Thymus (tissue), 11 donors: ENCODE measurements around the gene UVSSA. TPM values are rescaled to one million over a fixed set of nuclear protein-coding genes. Genes with fewer than 3 reads are reported as not detected.

ENCODE experiments used
- DNase-seq, 9 donors: peaks; one replicate each; pipeline ENCODE4 v3.0.0-alpha.2; 2013; ENCODE audit warnings: low spot score in 9 of 9, low read depth in 6 of 9, missing footprints in 1 of 9
- H3K27ac ChIP-seq, 2 donors: one replicate each; pipeline ENCODE4 v1.5.1; 2013; ENCODE audit warnings: control low read depth in 1 of 2, low read depth in 1 of 2, low read length in 1 of 2, mild to moderate bottlenecking in 1 of 2, moderate library complexity in 1 of 2
- H3K27me3 ChIP-seq, 2 donors: one replicate each; pipeline ENCODE4 v1.5.1; 2013; ENCODE audit warnings: low read length in 1 of 2; ENCODE audit not compliant: control insufficient read depth in 2 of 2, insufficient read depth in 1 of 2
- H3K36me3 ChIP-seq, 2 donors: one replicate each; pipeline ENCODE4 v1.5.1; 2013; ENCODE audit warnings: low read length in 1 of 2, mild to moderate bottlenecking in 1 of 2, moderate library complexity in 1 of 2; ENCODE audit not compliant: control insufficient read depth in 2 of 2, insufficient read depth in 2 of 2
- H3K4me1 ChIP-seq, 2 donors: one replicate each; pipeline ENCODE4 v1.5.1; 2013; ENCODE audit warnings: low read length in 2 of 2; ENCODE audit not compliant: control insufficient read depth in 2 of 2, insufficient read depth in 2 of 2
- H3K4me3 ChIP-seq, 2 donors: one replicate each; pipeline ENCODE4 v1.5.1; 2013; ENCODE audit warnings: low read length in 2 of 2, control low read depth in 1 of 2, mild to moderate bottlenecking in 1 of 2
- H3K9me3 ChIP-seq, 2 donors: one replicate each; pipeline ENCODE4 v1.5.1; 2013; ENCODE audit warnings: low read length in 1 of 2, mild to moderate bottlenecking in 1 of 2; ENCODE audit not compliant: control insufficient read depth in 2 of 2, insufficient read depth in 1 of 2
- WGBS: extraction: QIAGEN DNeasy Blood & Tissue Kit; methylation state at CpG from one replicate; pipeline ENCODE4 v1.1.7; 2013; 5-methylcytosine and 5-hydroxymethylcytosine counted together
- polyA plus RNA-seq: library from polyadenylated mRNA; stranded (reverse); fragments of 200-250 nt; gene quantifications from one replicate; pipeline ENCODE4 v1.2.3, GENCODE V29; 2013
- total RNA-seq: library from RNA; stranded (reverse); fragments of 120-200 nt; gene quantifications from one replicate; pipeline ENCODE4 v1.2.4, GENCODE V29; 2013
- donor health status: healthy.

The UVSSA gene
- total and polyA plus RNA-seq, 2 donors = 3.9 to 15.4 TPM

- Histone ChIP-seq H3K9me3 (peaks cover 0 to 4% of the 10 kb centered on the region in 2 donors), H3K27ac (no peak overlapping the region), H3K27me3 (no peaks in the 10 kb centered on the region), H3K4me3 (no peak overlapping the region), H3K36me3 (peaks cover 20 to 25% of the 10 kb centered on the region in 2 donors), H3K4me1 (peaks cover 10 to 33% of the 10 kb centered on the region in 2 donors)
- DNase-seq = no peak
- 86% methylated on average over 17 of the region's 17 CpGs for WGBS
Observed at GRCh38 chr4:1305781-1306455, 41.1 kb upstream of the UVSSA start.

- WGBS = 97% methylated on average over 34 of the region's 34 CpGs
- peak overlapping the region in 1 of 2 donors; percentile 21 for H3K27ac ChIP-seq
- DNase-seq = no peak
- H3K27me3 ChIP-seq = no peaks in the 10 kb centered on the region
- peaks cover 33 to 39% of the 10 kb centered on the region in 2 donors for H3K36me3 ChIP-seq
- peaks cover 10 to 44% of the 10 kb centered on the region in 2 donors for H3K4me1 ChIP-seq
- peaks cover 0 to 8% of the 10 kb centered on the region in 2 donors for H3K9me3 ChIP-seq
- no peak overlapping the region for H3K4me3 ChIP-seq
Observed at GRCh38 chr4:1307951-1308735, 38.9 kb upstream of the UVSSA start.

- Histone ChIP-seq H3K27ac (peak overlapping the region; percentile 0 to 60), H3K36me3 (peaks cover 44 to 45% of the 10 kb centered on the region in 2 donors), H3K27me3 (no peaks in the 10 kb centered on the region), H3K4me1 (peaks cover 10 to 44% of the 10 kb centered on the region in 2 donors), H3K4me3 (peak overlapping the region; percentile 25 to 39), H3K9me3 (peaks cover 0 to 14% of the 10 kb centered on the region in 2 donors)
- 37% methylated on average over 36 of the region's 36 CpGs for WGBS
- peak in 4 of 9 donors; percentile 56 to 78 (median 62) for DNase-seq
Observed at GRCh38 chr4:1309261-1310010, 37.6 kb upstream of the UVSSA start.

- no peak for DNase-seq
- Histone ChIP-seq H3K4me3 (peak overlapping the region; percentile 25 to 39), H3K27ac (peak overlapping the region in 1 of 2 donors; percentile 60), H3K27me3 (no peaks in the 10 kb centered on the region), H3K4me1 (peaks cover 12 to 48% of the 10 kb centered on the region in 2 donors), H3K9me3 (peaks cover 0 to 17% of the 10 kb centered on the region in 2 donors), H3K36me3 (peaks cover 50 to 51% of the 10 kb centered on the region in 2 donors)
- 93% methylated on average over 32 of the region's 32 CpGs for WGBS
Observed at GRCh38 chr4:1310031-1310795, 36.8 kb upstream of the UVSSA start.

- Histone ChIP-seq H3K27ac (no peak overlapping the region), H3K36me3 (peaks cover 49 to 51% of the 10 kb centered on the region in 2 donors), H3K27me3 (no peaks in the 10 kb centered on the region), H3K4me3 (no peak overlapping the region), H3K9me3 (peaks cover 0 to 17% of the 10 kb centered on the region in 2 donors), H3K4me1 (peaks cover 18 to 54% of the 10 kb centered on the region in 2 donors)
- 95% methylated on average over 49 of the region's 49 CpGs for WGBS
- no peak for DNase-seq
Observed at GRCh38 chr4:1310796-1311631, 36.0 kb upstream of the UVSSA start.

GRCh38 chr4:1312821-1313640, 34.0 kb upstream of the UVSSA start:
- H3K36me3 ChIP-seq = peaks cover 61 to 71% of the 10 kb centered on the region in 2 donors
- 99% methylated on average over 20 of the region's 20 CpGs for WGBS
- peaks cover 0 to 17% of the 10 kb centered on the region in 2 donors for H3K9me3 ChIP-seq
- H3K27ac ChIP-seq = no peak overlapping the region
- no peak for DNase-seq
- peaks cover 25 to 64% of the 10 kb centered on the region in 2 donors for H3K4me1 ChIP-seq
- H3K4me3 ChIP-seq = no peak overlapping the region
- no peaks in the 10 kb centered on the region for H3K27me3 ChIP-seq

- DNase-seq = peak in 1 of 9 donors; percentile 42
- WGBS = 98% methylated on average over 28 of the region's 28 CpGs
- peaks cover 0 to 17% of the 10 kb centered on the region in 2 donors for H3K9me3 ChIP-seq
- H3K27me3 ChIP-seq = no peaks in the 10 kb centered on the region
- H3K4me3 ChIP-seq = no peak overlapping the region
- H3K27ac ChIP-seq = peak overlapping the region; percentile 18 to 64
- H3K4me1 ChIP-seq = peaks cover 15 to 46% of the 10 kb centered on the region in 2 donors
- peaks cover 71 to 80% of the 10 kb centered on the region in 2 donors for H3K36me3 ChIP-seq
Observed at GRCh38 chr4:1315306-1315705, 31.7 kb upstream of the UVSSA start.
